NB4 (cell line): ENCODE results near the gene PYDC2.

Experiments
- DNase-seq: peaks from one replicate; pipeline ENCODE4 v3.0.0; 2010; ENCODE audit warnings: low read depth
- H3K4me3 ChIP-seq: one replicate; pipeline ENCODE4 v1.5.1; 2011; ENCODE audit warnings: mild to moderate bottlenecking, low read depth, low read length, moderate library complexity
- MAX ChIP-seq: IDR thresholded peaks from 2 replicates; pipeline ENCODE4 v1.6.1; 2011; ENCODE audit warnings: low read depth, low read length
- MYC ChIP-seq: IDR thresholded peaks from 2 replicates; pipeline ENCODE4 v1.6.1; 2011; ENCODE audit warnings: low read depth, low read length
- POLR2A ChIP-seq: IDR thresholded peaks from 2 replicates; pipeline ENCODE4 v1.6.1; 2011; ENCODE audit warnings: mild to moderate bottlenecking; ENCODE audit not compliant: insufficient read length; ENCODE audit errors: extremely low read depth
- TF ChIP-seq, protein P1 (sequence below): IDR thresholded peaks from one replicate; pipeline ENCODE4 v1.5.1; 2012; ENCODE audit warnings: low read depth, low read length

Gene PYDC2

GRCh38 chr3:191499307-191500080 lies 38.5 kb downstream of the PYDC2 start:
- H3K4me3 ChIP-seq = no peak overlapping the region
- TF ChIP-seq, protein P1, sequence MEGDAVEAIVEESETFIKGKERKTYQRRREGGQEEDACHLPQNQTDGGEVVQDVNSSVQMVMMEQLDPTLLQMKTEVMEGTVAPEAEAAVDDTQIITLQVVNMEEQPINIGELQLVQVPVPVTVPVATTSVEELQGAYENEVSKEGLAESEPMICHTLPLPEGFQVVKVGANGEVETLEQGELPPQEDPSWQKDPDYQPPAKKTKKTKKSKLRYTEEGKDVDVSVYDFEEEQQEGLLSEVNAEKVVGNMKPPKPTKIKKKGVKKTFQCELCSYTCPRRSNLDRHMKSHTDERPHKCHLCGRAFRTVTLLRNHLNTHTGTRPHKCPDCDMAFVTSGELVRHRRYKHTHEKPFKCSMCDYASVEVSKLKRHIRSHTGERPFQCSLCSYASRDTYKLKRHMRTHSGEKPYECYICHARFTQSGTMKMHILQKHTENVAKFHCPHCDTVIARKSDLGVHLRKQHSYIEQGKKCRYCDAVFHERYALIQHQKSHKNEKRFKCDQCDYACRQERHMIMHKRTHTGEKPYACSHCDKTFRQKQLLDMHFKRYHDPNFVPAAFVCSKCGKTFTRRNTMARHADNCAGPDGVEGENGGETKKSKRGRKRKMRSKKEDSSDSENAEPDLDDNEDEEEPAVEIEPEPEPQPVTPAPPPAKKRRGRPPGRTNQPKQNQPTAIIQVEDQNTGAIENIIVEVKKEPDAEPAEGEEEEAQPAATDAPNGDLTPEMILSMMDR = no peak
- TF ChIP-seq MAX (no peak), MYC (no peak), POLR2A (no peak)
- DNase-seq = peak; percentile 2

- peak; percentile 2 for DNase-seq
- no peak for TF ChIP-seq MAX
- TF ChIP-seq MYC = no peak
- TF ChIP-seq, protein P1 = no peak
- no peak for TF ChIP-seq POLR2A
Observed at GRCh38 chr3:191500892-191501291, 39.9 kb downstream of the PYDC2 start.

GRCh38 chr3:191502583-191502982 lies 41.6 kb downstream of the PYDC2 start:
- TF ChIP-seq MAX = no peak
- TF ChIP-seq, protein P1 = peak; percentile 16
- no peak overlapping the region for H3K4me3 ChIP-seq
- DNase-seq = peak; percentile 8

More at GRCh38 chr3:191500892-191501291, 39.9 kb downstream of the PYDC2 start:
- H3K4me3 ChIP-seq = no peak overlapping the region

- TF ChIP-seq MYC (no peak), POLR2A (no peak), MAX (no peak)
- TF ChIP-seq, protein P1 = no peak
- no peak for DNase-seq
- no peak overlapping the region for H3K4me3 ChIP-seq
Observed at GRCh38 chr3:191509078-191509477, 48.1 kb downstream of the PYDC2 start.
